Mesodermal cell (in vitro differentiated cells): ENCODE measurements around the gene ZSWIM6. TPM values are rescaled to one million over a fixed set of nuclear protein-coding genes. Genes with fewer than 3 reads are reported as not detected.

ENCODE experiments used
- H3K27ac ChIP-seq: 2 replicates; pipeline ENCODE4 v1.7.0; 2013; ENCODE audit warnings: mild to moderate bottlenecking, low read depth, low read length, moderate library complexity; ENCODE audit not compliant: severe bottlenecking
- H3K36me3 ChIP-seq: 2 replicates; pipeline ENCODE4 v1.7.1; 2013; ENCODE audit warnings: mild to moderate bottlenecking, low read length, moderate library complexity; ENCODE audit not compliant: control insufficient read depth, insufficient read depth
- H3K4me1 ChIP-seq: one replicate; pipeline ENCODE4 v1.7.1; 2013; ENCODE audit warnings: mild to moderate bottlenecking, low read length; ENCODE audit not compliant: insufficient read depth, control insufficient read depth, poor library complexity, severe bottlenecking
- H3K4me3 ChIP-seq: 2 replicates; pipeline ENCODE4 v1.7.0; 2013; ENCODE audit warnings: low read length, control low read depth, mild to moderate bottlenecking; ENCODE audit not compliant: insufficient read depth, poor library complexity, severe bottlenecking; ENCODE audit errors: extremely low read depth
- H3K9me3 ChIP-seq: 2 replicates; pipeline ENCODE4 v1.7.1; 2013; ENCODE audit warnings: mild to moderate bottlenecking, low read length, moderate library complexity; ENCODE audit not compliant: control insufficient read depth
- WGBS, 2 experiments: methylation state at CpG; one replicate each; pipeline ENCODE4 v1.1.5; 2013; ENCODE audit warnings: missing lambda C conversion rate in 2 of 2; ENCODE audit not compliant: insufficient coverage in 2 of 2; 5-methylcytosine and 5-hydroxymethylcytosine counted together
- polyA plus RNA-seq, 2 experiments: library from polyadenylated mRNA; stranded (reverse); fragments of 50-300 nt; gene quantifications; one replicate each; pipeline ENCODE4 v1.2.3, GENCODE V29; 2013

Gene ZSWIM6
- polyA plus RNA-seq (2013, experiment 1 of 2), result 28.0 TPM
- 24.4 TPM for polyA plus RNA-seq (2013, experiment 2 of 2)

GRCh38 chr5:61331407-61332357, at the start of gene ZSWIM6:
ZSWIM6 (plus strand) TSS chr5:61332258; CDS start chr5:61332273, 15 bp downstream.
- WGBS, 2 experiments, result 0% methylated on average over 38 to 40 of the region's 91 CpGs
- Histone ChIP-seq H3K36me3 (peaks cover 9% of the 10 kb centered on the region), H3K9me3 (no peaks in the 10 kb centered on the region), H3K4me1 (peaks cover 34% of the 10 kb centered on the region), H3K27ac (peak within 1 kb of the TSS; percentile 94), H3K4me3 (peak within 1 kb of the TSS; percentile 93)

- Histone ChIP-seq H3K36me3 (no peaks in the 10 kb centered on the region), H3K4me3 (no peak overlapping the region), H3K4me1 (no peaks in the 10 kb centered on the region), H3K27ac (no peak overlapping the region), H3K9me3 (no peaks in the 10 kb centered on the region)
- 86 to 100% methylated on average over 1 to 2 of the region's 3 CpGs for WGBS, 2 experiments
Observed at GRCh38 chr5:61283471-61283870, 48.6 kb upstream of the ZSWIM6 start.

DNA sequence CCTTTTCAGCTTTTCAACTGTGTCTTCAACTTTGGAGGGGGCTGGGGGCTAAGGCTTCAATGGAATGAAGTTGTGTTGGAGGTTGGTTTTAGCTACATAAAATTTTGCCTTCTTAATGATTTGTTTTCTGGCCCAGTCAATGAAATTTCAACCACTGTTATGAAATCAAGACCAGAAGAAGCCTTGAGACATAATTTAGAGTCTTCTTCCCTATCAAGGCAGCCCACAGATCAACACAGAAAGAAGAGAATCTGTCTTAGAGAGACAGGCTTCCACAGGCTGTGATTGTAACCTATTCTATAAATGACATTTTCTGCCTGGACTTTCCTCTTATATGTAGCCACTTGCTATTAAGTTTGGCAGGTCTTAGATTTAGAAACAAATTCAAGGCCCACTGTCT, 46.5 kb upstream of the ZSWIM6 start:
- no peaks in the 10 kb centered on the region for H3K9me3 ChIP-seq
- peaks cover 3% of the 10 kb centered on the region for H3K4me1 ChIP-seq
- H3K27ac ChIP-seq, result no peak overlapping the region
- H3K4me3 ChIP-seq, result no peak overlapping the region
- no peaks in the 10 kb centered on the region for H3K36me3 ChIP-seq

- no peaks in the 10 kb centered on the region for H3K9me3 ChIP-seq
- 97 to 100% methylated on average over 2 to 3 of the region's 5 CpGs for WGBS, 2 experiments
- H3K27ac ChIP-seq, result no peak overlapping the region
- H3K4me3 ChIP-seq, result no peak overlapping the region
- H3K36me3 ChIP-seq, result no peaks in the 10 kb centered on the region
- H3K4me1 ChIP-seq, result peaks cover 3% of the 10 kb centered on the region
Observed at GRCh38 chr5:61286446-61287132, 45.5 kb upstream of the ZSWIM6 start.

DNA sequence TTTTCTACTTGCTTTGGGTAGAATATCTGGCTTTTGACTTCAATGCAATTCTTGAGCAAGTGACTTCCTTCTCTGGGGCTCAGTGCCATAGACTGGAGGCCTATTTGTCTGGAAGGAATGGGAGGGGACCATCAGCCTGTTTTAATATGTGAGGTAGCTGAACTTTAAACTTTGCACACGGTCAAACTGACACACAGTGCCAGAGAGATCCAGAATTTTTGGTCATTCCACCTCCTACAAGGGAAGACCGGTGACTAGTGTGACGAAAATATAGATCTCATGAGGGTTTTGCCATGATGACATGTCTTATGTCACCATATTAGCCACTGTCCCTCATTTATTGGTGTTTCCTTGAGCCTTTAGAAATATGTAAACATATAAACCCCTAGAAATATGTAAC, 44.6 kb upstream of the ZSWIM6 start:
- Histone ChIP-seq H3K4me1 (peaks cover 3% of the 10 kb centered on the region), H3K27ac (no peak overlapping the region), H3K9me3 (no peaks in the 10 kb centered on the region), H3K36me3 (no peaks in the 10 kb centered on the region), H3K4me3 (no peak overlapping the region)
- 74 to 90% methylated on average over 2 of the region's 3 CpGs for WGBS, 2 experiments

DNA sequence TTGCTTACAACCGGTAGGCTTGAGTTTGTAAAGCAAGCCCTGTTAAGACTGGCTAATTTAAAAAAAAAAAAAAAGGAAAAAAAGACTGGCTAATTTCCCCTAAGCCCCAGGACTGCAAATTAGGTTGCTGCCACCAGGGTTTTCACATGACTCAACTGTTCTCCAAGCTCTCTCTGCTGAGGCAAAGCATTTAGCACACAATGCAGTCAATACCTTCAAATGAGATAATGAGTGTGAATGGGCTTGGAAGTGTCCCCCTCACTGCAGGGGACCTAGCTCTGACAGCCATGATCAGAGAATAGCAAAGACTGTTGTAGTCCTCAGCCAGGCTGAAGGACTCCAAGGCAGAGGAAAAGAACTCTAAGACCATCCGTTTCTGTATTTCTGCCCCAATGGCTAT, 42.8 kb upstream of the ZSWIM6 start:
- peak overlapping the region; percentile 10 for H3K27ac ChIP-seq
- H3K9me3 ChIP-seq, result no peaks in the 10 kb centered on the region
- no peaks in the 10 kb centered on the region for H3K36me3 ChIP-seq
- peaks cover 3% of the 10 kb centered on the region for H3K4me1 ChIP-seq
- H3K4me3 ChIP-seq, result no peak overlapping the region
- 33 to 60% methylated on average over 1 to 2 of the region's 2 CpGs for WGBS, 2 experiments

DNA sequence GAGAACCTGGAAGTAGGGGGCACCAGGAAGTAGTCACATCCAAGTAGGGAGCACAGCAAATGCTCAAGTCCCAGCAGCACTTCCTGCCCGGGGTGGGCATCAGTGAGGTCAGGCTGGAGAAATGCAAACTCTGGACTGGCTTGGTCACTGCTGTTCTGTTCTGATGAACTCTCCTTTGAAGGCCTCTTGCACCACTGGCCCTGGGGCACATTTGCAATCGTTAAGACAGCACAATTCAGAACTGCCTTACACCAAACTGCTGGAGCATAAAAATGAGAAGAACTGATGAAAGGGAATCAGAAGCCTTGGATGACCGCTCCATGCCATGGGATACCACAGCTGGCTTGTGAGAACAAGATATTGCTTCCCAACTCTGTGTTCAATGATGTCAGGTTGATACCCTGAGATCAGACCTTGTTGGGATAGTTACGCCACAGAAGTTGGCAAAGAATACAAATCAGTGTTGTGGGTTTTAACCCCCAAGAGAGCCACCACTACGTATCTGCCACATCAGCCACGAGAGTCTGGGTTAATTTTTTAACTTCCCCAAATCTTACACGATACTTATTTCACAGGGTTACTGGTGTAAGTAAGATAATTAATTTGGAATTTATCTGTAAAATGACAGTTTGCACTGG, 42.3 kb upstream of the ZSWIM6 start:
- no peak overlapping the region for H3K4me3 ChIP-seq
- H3K27ac ChIP-seq, result peak overlapping the region; percentile 10
- H3K36me3 ChIP-seq, result no peaks in the 10 kb centered on the region
- peaks cover 3% of the 10 kb centered on the region for H3K4me1 ChIP-seq
- 67 to 81% methylated on average over 2 to 3 of the region's 7 CpGs for WGBS, 2 experiments
- no peaks in the 10 kb centered on the region for H3K9me3 ChIP-seq

DNA sequence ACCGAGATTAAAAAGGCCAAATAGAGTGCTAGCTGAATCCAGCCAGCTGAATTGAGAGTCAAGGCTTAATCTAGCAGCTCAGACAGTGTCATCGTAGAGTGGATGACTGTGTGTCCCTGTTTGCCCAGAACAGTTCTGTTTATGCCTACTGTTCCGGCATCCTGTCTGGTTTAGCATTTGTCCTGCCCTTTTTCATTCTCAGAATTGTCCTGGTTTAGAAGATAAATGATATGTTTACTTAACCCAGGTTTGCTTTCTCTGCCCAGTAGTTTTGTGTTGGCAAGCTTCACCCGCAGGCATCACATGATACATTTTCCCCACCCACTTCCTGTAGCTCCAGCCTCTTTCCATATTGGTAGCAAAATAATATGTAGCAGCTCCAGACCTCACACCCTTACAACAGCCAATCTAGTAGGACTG, 41.3 kb upstream of the ZSWIM6 start:
- H3K36me3 ChIP-seq, result no peaks in the 10 kb centered on the region
- no peak overlapping the region for H3K27ac ChIP-seq
- no peaks in the 10 kb centered on the region for H3K9me3 ChIP-seq
- 90 to 98% methylated on average over 3 to 4 of the region's 4 CpGs for WGBS, 2 experiments
- peaks cover 3% of the 10 kb centered on the region for H3K4me1 ChIP-seq
- no peak overlapping the region for H3K4me3 ChIP-seq

DNA sequence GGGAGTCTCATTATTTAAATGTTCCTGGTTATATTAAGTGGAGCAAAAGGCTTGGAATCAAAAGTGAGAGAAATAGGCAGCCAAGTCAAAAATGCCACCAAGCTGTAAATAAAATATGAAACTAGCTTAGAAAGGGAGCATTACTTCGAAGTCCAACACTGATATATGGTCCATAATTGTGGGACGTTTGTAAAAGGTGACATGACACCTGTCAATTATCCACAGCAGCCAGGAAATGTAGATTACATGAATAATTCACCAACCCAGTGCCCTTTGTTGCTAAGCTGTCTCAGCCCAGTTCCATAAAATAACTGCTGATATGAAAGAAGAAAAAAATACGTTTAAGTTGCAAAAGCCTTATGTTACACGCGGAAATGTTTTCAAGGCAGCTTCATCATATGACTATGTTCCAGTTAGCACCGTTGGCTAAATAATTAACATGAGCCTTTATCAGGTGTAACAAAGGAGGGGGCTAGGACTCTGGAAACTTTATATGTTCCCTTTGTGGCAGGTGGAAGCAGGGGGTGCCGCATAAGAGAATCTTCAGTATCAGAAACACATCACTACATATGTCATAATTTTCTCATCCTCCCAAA, 39.9 kb upstream of the ZSWIM6 start:
- Histone ChIP-seq H3K9me3 (no peaks in the 10 kb centered on the region), H3K4me3 (no peak overlapping the region), H3K36me3 (no peaks in the 10 kb centered on the region), H3K27ac (no peak overlapping the region), H3K4me1 (peaks cover 3% of the 10 kb centered on the region)
- WGBS, 2 experiments, result 87% methylated on average over 3 of the region's 7 CpGs; no CpG with 5 or more reads in 1 of the 2 experiments

GRCh38 chr5:61293071-61293470, 39.0 kb upstream of the ZSWIM6 start:
- H3K4me1 ChIP-seq, result peaks cover 3% of the 10 kb centered on the region
- no peak overlapping the region for H3K27ac ChIP-seq
- no peaks in the 10 kb centered on the region for H3K36me3 ChIP-seq
- H3K9me3 ChIP-seq, result no peaks in the 10 kb centered on the region
- 93 to 97% methylated on average over 3 of the region's 4 CpGs for WGBS, 2 experiments
- H3K4me3 ChIP-seq, result no peak overlapping the region
